Inflammatory macrophage treated with lipopolysaccharide for 1 hour (primary cell): Measurements from ENCODE around the gene ACY1.
"Not testable (repeated sequence)": the region's sequence is repeated elsewhere in the genome, so short reads cannot be mapped to it uniquely, and the experiment has no call there.

Experiments
- DNase-seq, 2 donors: peaks; one replicate each; pipeline ENCODE4 v3.0.0-alpha.2; 2020 to 2022

The ACY1 gene

GRCh38 chr3:52030714-52031310 lies 47.5 kb downstream of the ACY1 start:
- DNase-seq = no peak

- DNase-seq = no peak
Measured at GRCh38 chr3:52031896-52032295, 48.6 kb downstream of the ACY1 start.

- no peak for DNase-seq
Measured at GRCh38 chr3:52032702-52033408, 49.5 kb downstream of the ACY1 start.

GRCh38 chr3:52033748-52034147 lies 50.4 kb downstream of the ACY1 start:
- not testable (repeated sequence) for DNase-seq

GRCh38 chr3:52034212-52034611 lies 50.9 kb downstream of the ACY1 start:
- DNase-seq = no peak

GRCh38 chr3:52034651-52035050 lies 51.3 kb downstream of the ACY1 start:
- no peak for DNase-seq

GRCh38 chr3:52036222-52036694 lies 52.9 kb downstream of the ACY1 start:
- no peak for DNase-seq

GRCh38 chr3:52036829-52037228 lies 53.5 kb downstream of the ACY1 start:
- DNase-seq = no peak

GRCh38 chr3:52037291-52037690 lies 54.0 kb downstream of the ACY1 start:
- no peak for DNase-seq

GRCh38 chr3:52038227-52038626 lies 54.9 kb downstream of the ACY1 start:
- no peak for DNase-seq
